ENCODE measurements around the gene L2HGDH. TPM values are rescaled to one million over a fixed set of nuclear protein-coding genes. Genes with fewer than 3 reads are reported as not detected.

Gene L2HGDH
- total and polyA plus RNA-seq, 9 of the 15 experiments (the other 6 are each of a cell fraction or from before 2014, with no cell fraction given) = 1.7 to 16.1 (median 10.5) TPM

- no peak overlapping the region for H3K4me3 ChIP-seq
- in situ Hi-C loops (cut with MboI) = loop anchor here (25.0 kb wide), 1 partner anchor 452 kb away; no protein-coding TSS in a partner anchor
- FAIRE-seq = no peak
- no peaks in the 10 kb centered on the region for H3K27me3 ChIP-seq (ENCODE audit: control insufficient read depth in 2 of 2, insufficient read depth in 2 of 2, low read length in 2 of 2)
- peaks cover 0 to 5% of the 10 kb centered on the region in 2 experiments; a peak in 2 of 5 replicates for H3K4me1 ChIP-seq (replicated peaks in 1 of 2; ENCODE audit: control insufficient read depth in 2 of 2, insufficient read depth in 2 of 2, low read length in 2 of 2)
- 83% methylated on average over 7 of the region's 7 CpGs for WGBS (ENCODE audit: insufficient coverage, low coverage, missing lambda C conversion rate)
- ChIA-PET POLR2A (interaction anchor here (0.6 to 1.1 kb wide), 4 partner anchors 13 to 610 kb away, joined by 3 to 7 read pairs (median 4); no protein-coding TSS in a partner anchor), CTCF (ENCODE audit: low intra/inter-chr PET ratio) (no interaction called here)
- no peaks in the 10 kb centered on the region for H3K9me3 ChIP-seq (replicated peaks; ENCODE audit: control insufficient read depth, insufficient read depth, low read depth, low read length)
- no peak overlapping the region for H3K27ac ChIP-seq (ENCODE audit: extremely low read depth, low read depth, low read length)
- H3K9me1 ChIP-seq (ENCODE audit: control insufficient read depth, insufficient read depth, low read length) = no peaks in the 10 kb centered on the region
- TF ChIP-seq NKRF (IDR thresholded peaks at IDR 0.05; ENCODE audit: borderline replicate concordance) = no peak
- TF ChIP-seq CTCF (IDR thresholded peaks at IDR 0.05 in 2 of 3, conservative IDR thresholded peaks at IDR 0.05 in 1 of 3; ENCODE audit: insufficient read depth in 2 of 3, low read depth in 1 of 3, low read length in 3 of 3) = no peak
- no peak for TF ChIP-seq MNT (conservative IDR thresholded peaks at IDR 0.05)
- TF ChIP-seq NFE2 (IDR thresholded peaks at IDR 0.05; ENCODE audit: low read depth) = no peak
- no peak for TF ChIP-seq ETV1 (tag; conservative IDR thresholded peaks at IDR 0.05; ENCODE audit: low read depth)
- TF ChIP-seq HMBOX1 (IDR thresholded peaks at IDR 0.05) = no peak
- TF ChIP-seq ZNF655 (CRISPR knock-in tag; IDR thresholded peaks at IDR 0.05) = no peak
- TF ChIP-seq ZNF511 (CRISPR knock-in tag; IDR thresholded peaks at IDR 0.05) = no peak
- no peak for TF ChIP-seq ZNF589 (CRISPR knock-in tag; IDR thresholded peaks at IDR 0.05; ENCODE audit: low read depth)
- TF ChIP-seq CXXC5 (CRISPR knock-in tag; IDR thresholded peaks at IDR 0.05) = no peak
- no peak for TF ChIP-seq ZNF696 (CRISPR knock-in tag; conservative IDR thresholded peaks at IDR 0.05)
- H3K36me3 ChIP-seq (ENCODE audit: control insufficient read depth, insufficient read depth, low read length) = peaks cover 15% of the 10 kb centered on the region; the same call in 1 of the 3 replicates
- no TSS peak for BruUV-seq (replicated peaks)
- H3K4me2 ChIP-seq (ENCODE audit: insufficient read depth, low read length) = no peak overlapping the region
- intact Hi-C loops (cut with micrococcal nuclease) = no loop called here
- peak; percentile 33; the same call in 2 of the 3 replicates for ATAC-seq
- H4K20me1 ChIP-seq (replicated peaks; ENCODE audit: control insufficient read depth, insufficient read depth, low read length) = no peaks in the 10 kb centered on the region
- no peak overlapping the region for H3K9ac ChIP-seq (ENCODE audit: insufficient read depth in 1 of 2, low read depth in 2 of 2, low read length in 2 of 2)
- no peak for DNase-seq (ENCODE audit: extremely low read depth in 1 of 4, low spot score in 3 of 4)
- H3K79me2 ChIP-seq (ENCODE audit: control insufficient read depth, insufficient read depth, low read length) = no peaks in the 10 kb centered on the region
- H2AFZ ChIP-seq (ENCODE audit: low read depth, low read length) = no peak overlapping the region
Measured at GRCh38 chr14:50335389-50335788, 23.4 kb upstream of the L2HGDH start.
